Measurements from ENCODE around the gene RSAD2. TPM values are rescaled to one million over a fixed set of nuclear protein-coding genes. Genes with fewer than 3 reads are reported as not detected.

RSAD2 gene, protein sequence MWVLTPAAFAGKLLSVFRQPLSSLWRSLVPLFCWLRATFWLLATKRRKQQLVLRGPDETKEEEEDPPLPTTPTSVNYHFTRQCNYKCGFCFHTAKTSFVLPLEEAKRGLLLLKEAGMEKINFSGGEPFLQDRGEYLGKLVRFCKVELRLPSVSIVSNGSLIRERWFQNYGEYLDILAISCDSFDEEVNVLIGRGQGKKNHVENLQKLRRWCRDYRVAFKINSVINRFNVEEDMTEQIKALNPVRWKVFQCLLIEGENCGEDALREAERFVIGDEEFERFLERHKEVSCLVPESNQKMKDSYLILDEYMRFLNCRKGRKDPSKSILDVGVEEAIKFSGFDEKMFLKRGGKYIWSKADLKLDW
- total RNA-seq (1 to 10 TPM; 1.7 to 3.1 (median 2.6) TPM), polyA plus RNA-seq (1 to 10 TPM in 2 of 3 donors, under 1 TPM in 1; 0.95 to 2.7 (median 2.1) TPM)
- long read RNA-seq, donor 1 = 0 reads
- long read RNA-seq, donor 2, transcript RSAD2-201 (6 exons, 3,519 nt) = major isoform, 5 of 6 reads
- long read RNA-seq, donor 2, partial matches to known transcripts = 1 of 6 reads
- long read RNA-seq, donor 2, other reads (novel, unspliced or antisense) = 0 of 6 reads

DNA sequence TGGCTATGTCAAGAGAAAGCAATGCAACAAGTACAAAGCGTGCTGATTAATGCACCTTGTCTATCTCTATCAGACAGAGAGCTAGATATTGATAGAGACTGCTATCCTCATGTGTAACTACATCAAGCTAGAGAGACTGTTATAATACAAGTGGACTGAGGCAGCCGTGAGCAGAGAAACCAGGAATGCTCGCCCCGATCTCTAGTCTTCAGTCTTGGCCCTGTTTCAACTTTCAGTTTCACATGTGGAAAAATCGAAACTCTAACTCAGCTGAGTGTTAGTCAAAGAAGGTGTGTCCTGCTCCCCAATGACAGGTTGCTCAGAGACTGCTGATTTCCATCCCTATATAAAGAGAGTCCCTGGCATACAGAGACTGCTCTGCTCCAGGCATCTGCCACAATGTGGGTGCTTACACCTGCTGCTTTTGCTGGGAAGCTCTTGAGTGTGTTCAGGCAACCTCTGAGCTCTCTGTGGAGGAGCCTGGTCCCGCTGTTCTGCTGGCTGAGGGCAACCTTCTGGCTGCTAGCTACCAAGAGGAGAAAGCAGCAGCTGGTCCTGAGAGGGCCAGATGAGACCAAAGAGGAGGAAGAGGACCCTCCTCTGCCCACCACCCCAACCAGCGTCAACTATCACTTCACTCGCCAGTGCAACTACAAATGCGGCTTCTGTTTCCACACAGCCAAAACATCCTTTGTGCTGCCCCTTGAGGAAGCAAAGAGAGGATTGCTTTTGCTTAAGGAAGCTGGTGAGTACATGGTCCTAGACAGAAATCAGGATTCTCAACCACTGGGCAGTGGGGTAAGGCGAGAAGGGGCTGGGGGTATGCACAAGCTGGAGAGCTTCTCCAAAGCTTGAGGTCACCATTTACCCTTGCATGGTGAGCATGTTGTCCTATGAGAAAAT, at the start of gene RSAD2:
Gene RSAD2 (plus strand): TSS at position 376 of the 903 bp plus-strand sequence. CDS start 24 bp downstream, at position 400.
- TF ChIP-seq, protein P1, sequence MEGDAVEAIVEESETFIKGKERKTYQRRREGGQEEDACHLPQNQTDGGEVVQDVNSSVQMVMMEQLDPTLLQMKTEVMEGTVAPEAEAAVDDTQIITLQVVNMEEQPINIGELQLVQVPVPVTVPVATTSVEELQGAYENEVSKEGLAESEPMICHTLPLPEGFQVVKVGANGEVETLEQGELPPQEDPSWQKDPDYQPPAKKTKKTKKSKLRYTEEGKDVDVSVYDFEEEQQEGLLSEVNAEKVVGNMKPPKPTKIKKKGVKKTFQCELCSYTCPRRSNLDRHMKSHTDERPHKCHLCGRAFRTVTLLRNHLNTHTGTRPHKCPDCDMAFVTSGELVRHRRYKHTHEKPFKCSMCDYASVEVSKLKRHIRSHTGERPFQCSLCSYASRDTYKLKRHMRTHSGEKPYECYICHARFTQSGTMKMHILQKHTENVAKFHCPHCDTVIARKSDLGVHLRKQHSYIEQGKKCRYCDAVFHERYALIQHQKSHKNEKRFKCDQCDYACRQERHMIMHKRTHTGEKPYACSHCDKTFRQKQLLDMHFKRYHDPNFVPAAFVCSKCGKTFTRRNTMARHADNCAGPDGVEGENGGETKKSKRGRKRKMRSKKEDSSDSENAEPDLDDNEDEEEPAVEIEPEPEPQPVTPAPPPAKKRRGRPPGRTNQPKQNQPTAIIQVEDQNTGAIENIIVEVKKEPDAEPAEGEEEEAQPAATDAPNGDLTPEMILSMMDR (IDR thresholded peaks at IDR 0.05) = no peak
- Histone ChIP-seq H3K36me3 (ENCODE audit: insufficient read depth in 1 of 2, low read depth in 1 of 2) (no peaks in the 10 kb centered on the region), H3K27me3 (ENCODE audit: insufficient read depth in 3 of 3, low read length in 2 of 3) (no peaks in the 10 kb centered on the region), H3K4me1 (peaks cover 13% of the 10 kb centered on the region), H3K4me3 (peak within 1 kb of the TSS; percentile 65), H3K9me3 (no peaks in the 10 kb centered on the region), H3K27ac (no peak within 1 kb of the TSS)
- peak; percentile 42 to 78 (median 64) for ATAC-seq
- intact Hi-C loops (cut with DNase I) = no loop called here
- no peak for DNase-seq
- WGBS, 3 donors = 12 to 21% (median 16%) methylated on average over 10 of the region's 10 CpGs

DNA sequence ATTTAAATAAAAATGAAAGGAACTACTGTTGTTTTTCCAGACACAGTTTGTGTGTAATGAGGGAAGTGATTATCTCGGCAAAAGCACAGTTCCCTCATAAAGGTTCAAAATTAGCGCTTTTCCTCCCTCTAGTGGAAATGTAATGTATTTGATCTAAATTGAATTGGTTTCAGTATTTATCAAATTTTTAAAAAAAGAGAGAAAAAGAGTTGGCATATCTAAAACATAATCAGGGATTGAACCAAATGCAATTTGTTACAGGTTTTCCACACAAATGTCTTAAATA, 49.3 kb upstream of the RSAD2 start:
- Histone ChIP-seq H3K36me3 (ENCODE audit: insufficient read depth in 1 of 2, low read depth in 1 of 2) (no peaks in the 10 kb centered on the region), H3K4me1 (no peaks in the 10 kb centered on the region), H3K27me3 (ENCODE audit: insufficient read depth in 3 of 3, low read length in 2 of 3) (no peaks in the 10 kb centered on the region), H3K27ac (no peak overlapping the region), H3K4me3 (no peak overlapping the region), H3K9me3 (peaks cover 5% of the 10 kb centered on the region)
- TF ChIP-seq, protein P1 (IDR thresholded peaks at IDR 0.05) = peak; percentile 43
- DNase-seq (no peak), ATAC-seq (no peak)
- intact Hi-C loops (cut with DNase I) = no loop called here
- 13 to 19% (median 15%) methylated on average over 2 of the region's 2 CpGs for WGBS, 3 donors

DNA sequence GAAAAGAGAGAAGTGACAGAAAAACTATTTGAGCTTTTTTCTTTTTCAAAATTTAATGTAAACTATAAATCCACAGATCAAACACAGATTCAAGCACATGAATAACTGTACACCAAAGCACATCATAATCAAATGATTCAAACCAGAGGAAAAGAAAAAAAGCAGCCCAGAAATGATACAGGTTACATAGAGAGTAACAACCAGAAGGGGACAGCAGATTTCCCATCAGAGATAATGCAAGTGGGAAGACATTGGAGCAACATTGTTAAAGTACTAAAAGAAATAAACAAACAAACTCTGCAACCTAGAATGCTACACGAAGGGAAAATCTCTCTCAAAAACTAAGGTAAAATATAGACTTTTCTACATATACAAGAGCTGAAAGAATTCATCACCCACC, 46.3 kb upstream of the RSAD2 start:
- ATAC-seq (no peak), DNase-seq (no peak)
- Histone ChIP-seq H3K36me3 (ENCODE audit: insufficient read depth in 1 of 2, low read depth in 1 of 2) (no peaks in the 10 kb centered on the region), H3K27me3 (ENCODE audit: insufficient read depth in 3 of 3, low read length in 2 of 3) (no peaks in the 10 kb centered on the region), H3K9me3 (peaks cover 16% of the 10 kb centered on the region), H3K4me1 (no peaks in the 10 kb centered on the region), H3K27ac (no peak overlapping the region), H3K4me3 (no peak overlapping the region)
- TF ChIP-seq, protein P1 (IDR thresholded peaks at IDR 0.05) = no peak
- WGBS, 3 donors = 63 to 77% (median 76%) methylated on average over 1 of the region's 1 CpG
- intact Hi-C loops (cut with DNase I) = no loop called here

DNA sequence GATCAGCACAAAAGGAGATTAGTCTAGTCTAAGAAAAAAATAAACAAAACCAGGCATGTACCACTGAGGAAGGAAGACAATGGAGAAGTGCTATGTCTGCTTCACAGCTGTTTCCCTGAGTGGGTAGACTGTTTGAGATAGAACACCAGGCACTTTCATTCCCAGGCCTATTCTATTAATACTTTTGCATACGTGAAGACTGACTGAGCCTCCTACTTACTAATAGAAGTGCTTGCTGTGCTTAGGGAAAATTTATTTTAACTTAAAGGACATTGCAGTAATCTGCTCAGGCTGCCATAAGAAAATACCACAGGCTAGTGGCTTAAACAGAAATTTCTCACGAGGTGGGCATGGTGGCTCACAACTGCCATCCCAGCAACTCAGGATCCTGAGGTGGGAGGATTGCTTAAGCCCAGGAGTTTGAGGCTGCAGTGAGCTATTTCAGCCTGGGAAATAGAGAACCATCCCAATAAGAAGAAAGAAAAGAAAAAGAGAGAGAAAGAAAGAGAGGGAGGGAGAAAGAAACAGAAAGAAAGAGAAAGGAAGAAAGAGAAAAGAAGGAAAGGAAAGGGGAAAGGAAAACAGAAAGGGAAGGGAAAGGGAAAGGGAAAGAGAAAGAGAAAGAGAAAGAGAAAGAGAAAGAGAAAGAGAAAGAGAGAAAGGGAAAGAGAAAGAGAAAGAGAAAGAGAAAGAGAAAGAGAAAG, 44.8 kb upstream of the RSAD2 start:
- no peak for ATAC-seq
- Histone ChIP-seq H3K4me1 (no peaks in the 10 kb centered on the region), H3K27ac (no peak overlapping the region), H3K9me3 (peaks cover 16% of the 10 kb centered on the region), H3K36me3 (ENCODE audit: insufficient read depth in 1 of 2, low read depth in 1 of 2) (no peaks in the 10 kb centered on the region), H3K27me3 (ENCODE audit: insufficient read depth in 3 of 3, low read length in 2 of 3) (no peaks in the 10 kb centered on the region), H3K4me3 (no peak overlapping the region)
- WGBS, 3 donors = 55 to 61% (median 60%) methylated on average over 2 of the region's 2 CpGs
- TF ChIP-seq, protein P1 (IDR thresholded peaks at IDR 0.05) = no peak
- DNase-seq = no peak
- intact Hi-C loops (cut with DNase I) = no loop called here

All from psoas muscle (tissue), 8 donors.